ENCODE measurements around the gene DXO. TPM values are rescaled to one million over a fixed set of nuclear protein-coding genes. Genes with fewer than 3 reads are reported as not detected.
"Not testable (repeated sequence)": the region's sequence is repeated elsewhere in the genome, so short reads cannot be mapped to it uniquely, and the experiment has no call there.

Gene DXO
- total RNA-seq, 4 donors from 2014 or later: 17.5 to 29.9 (median 20.9) TPM

GRCh38 chr6:32005991-32006529 is 34.1 kb upstream of the DXO start:
- H3K9me3 ChIP-seq; in situ Hi-C loops (cut with MboI; ENCODE audit: low pct_ligation_motif_present in 1 of 4, low pct_unique_long_range_greater_than_20kb in 1 of 4, low sequenced_read_pairs in 3 of 4); H3K27ac ChIP-seq; DNase-seq; H3K4me1 ChIP-seq; intact Hi-C loops (cut with DNase I; ENCODE audit: low total_unique reads); H3K4me3 ChIP-seq; H3K27me3 ChIP-seq; H3K36me3 ChIP-seq: not testable (repeated sequence)
- WGBS, 2 donors (ENCODE audit: low coverage in 1 of 2): 100% methylated on average over 1 of the region's 8 CpGs

GRCh38 chr6:32005538-32005880 is 33.6 kb upstream of the DXO start:
- in situ Hi-C loops (cut with MboI; ENCODE audit: low pct_ligation_motif_present in 1 of 4, low pct_unique_long_range_greater_than_20kb in 1 of 4, low sequenced_read_pairs in 3 of 4); H3K4me3 ChIP-seq; H3K27me3 ChIP-seq; H3K9me3 ChIP-seq; H3K27ac ChIP-seq; H3K4me1 ChIP-seq; H3K36me3 ChIP-seq; DNase-seq; intact Hi-C loops (cut with DNase I; ENCODE audit: low total_unique reads): not testable (repeated sequence)
- WGBS, 2 donors (ENCODE audit: low coverage in 1 of 2): no CpG with 5 or more reads among the region's 9 CpGs

GRCh38 chr6:32004864-32005537 is 33.1 kb upstream of the DXO start:
- 72% methylated on average over 7 of the region's 13 CpGs; no CpG with 5 or more reads in 1 of the 2 donors for WGBS, 2 donors (ENCODE audit: low coverage in 1 of 2)
- intact Hi-C loops (cut with DNase I; ENCODE audit: low total_unique reads); in situ Hi-C loops (cut with MboI; ENCODE audit: low pct_ligation_motif_present in 1 of 4, low pct_unique_long_range_greater_than_20kb in 1 of 4, low sequenced_read_pairs in 3 of 4): not testable (repeated sequence)

GRCh38 chr6:32004393-32004792 is 32.5 kb upstream of the DXO start:
- H3K9me3 ChIP-seq; in situ Hi-C loops (cut with MboI; ENCODE audit: low pct_ligation_motif_present in 1 of 4, low pct_unique_long_range_greater_than_20kb in 1 of 4, low sequenced_read_pairs in 3 of 4); H3K27ac ChIP-seq; H3K36me3 ChIP-seq; H3K4me3 ChIP-seq; H3K4me1 ChIP-seq; DNase-seq; H3K27me3 ChIP-seq; intact Hi-C loops (cut with DNase I; ENCODE audit: low total_unique reads): not testable (repeated sequence)
- 52 to 93% methylated on average over 3 of the region's 4 CpGs for WGBS, 2 donors (ENCODE audit: low coverage in 1 of 2)

More at GRCh38 chr6:32004864-32005537, 33.1 kb upstream of the DXO start:
- H3K9me3 ChIP-seq, H3K4me3 ChIP-seq, H3K27me3 ChIP-seq, H3K4me1 ChIP-seq, DNase-seq, H3K27ac ChIP-seq, H3K36me3 ChIP-seq: not testable (repeated sequence)

- H3K27me3 ChIP-seq; in situ Hi-C loops (cut with MboI; ENCODE audit: low pct_ligation_motif_present in 1 of 4, low pct_unique_long_range_greater_than_20kb in 1 of 4, low sequenced_read_pairs in 3 of 4); H3K27ac ChIP-seq; H3K4me1 ChIP-seq; H3K4me3 ChIP-seq; intact Hi-C loops (cut with DNase I; ENCODE audit: low total_unique reads); H3K9me3 ChIP-seq; H3K36me3 ChIP-seq; DNase-seq: not testable (repeated sequence)
- WGBS, 2 donors (ENCODE audit: low coverage in 1 of 2): no CpG with 5 or more reads among the region's 7 CpGs
Measured at GRCh38 chr6:32003301-32003700, 31.4 kb upstream of the DXO start.

GRCh38 chr6:32002546-32003268 is 30.8 kb upstream of the DXO start:
- H3K27ac ChIP-seq; intact Hi-C loops (cut with DNase I; ENCODE audit: low total_unique reads); H3K9me3 ChIP-seq; H3K4me3 ChIP-seq; in situ Hi-C loops (cut with MboI; ENCODE audit: low pct_ligation_motif_present in 1 of 4, low pct_unique_long_range_greater_than_20kb in 1 of 4, low sequenced_read_pairs in 3 of 4); H3K36me3 ChIP-seq; H3K4me1 ChIP-seq; H3K27me3 ChIP-seq; DNase-seq: not testable (repeated sequence)
- WGBS, 2 donors (ENCODE audit: low coverage in 1 of 2): no CpG with 5 or more reads among the region's 15 CpGs

GRCh38 chr6:31996385-31996784 is 24.4 kb upstream of the DXO start:
- H3K27ac ChIP-seq; in situ Hi-C loops (cut with MboI; ENCODE audit: low pct_ligation_motif_present in 1 of 4, low pct_unique_long_range_greater_than_20kb in 1 of 4, low sequenced_read_pairs in 3 of 4); DNase-seq; H3K4me1 ChIP-seq; H3K27me3 ChIP-seq; H3K9me3 ChIP-seq; H3K4me3 ChIP-seq; H3K36me3 ChIP-seq; intact Hi-C loops (cut with DNase I; ENCODE audit: low total_unique reads): not testable (repeated sequence)
- WGBS, 2 donors (ENCODE audit: low coverage in 1 of 2): no CpG with 5 or more reads among the region's 6 CpGs

- H3K27ac ChIP-seq; H3K4me3 ChIP-seq; intact Hi-C loops (cut with DNase I; ENCODE audit: low total_unique reads); in situ Hi-C loops (cut with MboI; ENCODE audit: low pct_ligation_motif_present in 1 of 4, low pct_unique_long_range_greater_than_20kb in 1 of 4, low sequenced_read_pairs in 3 of 4); DNase-seq; H3K4me1 ChIP-seq; H3K36me3 ChIP-seq; H3K9me3 ChIP-seq; H3K27me3 ChIP-seq: not testable (repeated sequence)
- WGBS, 2 donors (ENCODE audit: low coverage in 1 of 2): 97% methylated on average over 9 of the region's 14 CpGs; no CpG with 5 or more reads in 1 of the 2 donors
Measured at GRCh38 chr6:31994421-31994820, 22.5 kb upstream of the DXO start.

GRCh38 chr6:31989363-31989762 is 17.4 kb upstream of the DXO start:
- H3K27me3 ChIP-seq; H3K4me1 ChIP-seq; H3K27ac ChIP-seq; H3K9me3 ChIP-seq; H3K36me3 ChIP-seq; in situ Hi-C loops (cut with MboI; ENCODE audit: low pct_ligation_motif_present in 1 of 4, low pct_unique_long_range_greater_than_20kb in 1 of 4, low sequenced_read_pairs in 3 of 4); DNase-seq; H3K4me3 ChIP-seq; intact Hi-C loops (cut with DNase I; ENCODE audit: low total_unique reads): not testable (repeated sequence)
- no CpG with 5 or more reads among the region's 10 CpGs for WGBS, 2 donors (ENCODE audit: low coverage in 1 of 2)

- H3K27ac ChIP-seq; in situ Hi-C loops (cut with MboI; ENCODE audit: low pct_ligation_motif_present in 1 of 4, low pct_unique_long_range_greater_than_20kb in 1 of 4, low sequenced_read_pairs in 3 of 4); H3K4me1 ChIP-seq; DNase-seq; H3K9me3 ChIP-seq; H3K36me3 ChIP-seq; intact Hi-C loops (cut with DNase I; ENCODE audit: low total_unique reads); H3K27me3 ChIP-seq; H3K4me3 ChIP-seq: not testable (repeated sequence)
- no CpG with 5 or more reads among the region's 7 CpGs for WGBS, 2 donors (ENCODE audit: low coverage in 1 of 2)
Measured at GRCh38 chr6:31981744-31982143, 9.8 kb upstream of the DXO start, which contains the start of gene C4A. Gene C4A, plus strand, starts transcription at chr6:31982057. Its CDS starts 51 bp downstream, at chr6:31982108.

- H3K4me3 ChIP-seq; H3K27ac ChIP-seq; DNase-seq; H3K4me1 ChIP-seq; H3K36me3 ChIP-seq; H3K27me3 ChIP-seq; in situ Hi-C loops (cut with MboI; ENCODE audit: low pct_ligation_motif_present in 1 of 4, low pct_unique_long_range_greater_than_20kb in 1 of 4, low sequenced_read_pairs in 3 of 4); H3K9me3 ChIP-seq; intact Hi-C loops (cut with DNase I; ENCODE audit: low total_unique reads): not testable (repeated sequence)
- no CpG with 5 or more reads among the region's 5 CpGs for WGBS, 2 donors (ENCODE audit: low coverage in 1 of 2)
Measured at GRCh38 chr6:31980998-31981397, 9.1 kb upstream of the DXO start.
